ENCODE data around the gene CEP350.

GRCh38 chr1:180061019-180061418, 106.4 kb downstream of the CEP350 start:
- TF ChIP-seq CTCF (IDR thresholded peaks at IDR 0.05) (no peak), ZFX (IDR thresholded peaks at IDR 0.05; ENCODE audit: borderline replicate concordance) (no peak)
